ENCODE results near the gene ASTN1.

Gene ASTN1

DNA sequence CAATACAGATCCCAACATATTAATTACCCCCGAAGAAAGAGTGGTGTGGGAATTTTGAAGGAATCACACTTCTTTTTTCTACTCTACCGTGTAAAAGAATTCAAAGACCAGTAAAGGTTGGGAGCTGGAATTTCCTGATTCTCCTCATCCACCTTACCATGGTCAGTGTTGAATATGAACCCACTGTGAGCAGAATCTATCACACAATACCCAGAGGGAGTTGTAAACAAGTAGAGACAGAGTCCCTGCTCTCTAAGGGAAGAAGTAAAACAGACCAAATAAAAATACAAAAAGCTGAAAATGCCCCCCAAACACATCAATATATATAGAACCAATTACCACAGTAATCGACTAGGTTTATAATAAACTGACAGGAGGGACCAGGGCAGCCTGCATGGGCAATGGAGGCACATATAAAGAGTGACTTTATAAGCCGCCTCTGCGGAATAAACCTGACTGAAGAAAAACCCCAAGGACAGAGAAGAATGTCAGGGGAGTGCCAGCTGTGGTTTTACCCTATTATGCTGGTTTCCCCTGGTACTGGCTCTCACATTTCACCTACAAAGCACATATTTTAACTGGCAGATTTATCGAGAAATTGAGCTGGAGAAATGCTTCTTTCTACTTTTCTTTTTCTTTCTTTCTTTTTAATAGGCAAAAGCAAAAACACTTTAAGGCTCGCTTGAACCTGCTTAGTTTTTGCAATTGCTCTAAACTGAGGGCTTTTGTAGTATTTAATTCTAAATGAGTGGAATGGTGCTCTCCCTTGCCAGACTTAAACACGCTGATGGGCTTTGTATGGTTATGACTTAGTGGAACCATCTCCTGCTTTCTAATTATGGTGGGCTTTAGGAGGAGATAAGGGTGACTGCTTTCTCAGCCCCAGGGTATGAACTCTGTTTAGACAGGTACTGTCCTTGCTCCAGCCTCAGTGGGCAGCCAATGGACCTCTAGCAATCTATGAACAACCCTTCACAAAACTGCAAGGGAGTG lies 244.8 kb downstream of the ASTN1 start:
- DNase-seq: no peak

- DNase-seq: no peak
Measured at GRCh38 chr1:176905648-176906047, 258.9 kb downstream of the ASTN1 start.

- DNase-seq: no peak
Measured at GRCh38 chr1:176904057-176904751, 260.3 kb downstream of the ASTN1 start.

GRCh38 chr1:176903474-176903873 lies 261.0 kb downstream of the ASTN1 start:
- DNase-seq: no peak

- DNase-seq: no peak
Measured at GRCh38 chr1:176899321-176899720, 265.2 kb downstream of the ASTN1 start.

DNA sequence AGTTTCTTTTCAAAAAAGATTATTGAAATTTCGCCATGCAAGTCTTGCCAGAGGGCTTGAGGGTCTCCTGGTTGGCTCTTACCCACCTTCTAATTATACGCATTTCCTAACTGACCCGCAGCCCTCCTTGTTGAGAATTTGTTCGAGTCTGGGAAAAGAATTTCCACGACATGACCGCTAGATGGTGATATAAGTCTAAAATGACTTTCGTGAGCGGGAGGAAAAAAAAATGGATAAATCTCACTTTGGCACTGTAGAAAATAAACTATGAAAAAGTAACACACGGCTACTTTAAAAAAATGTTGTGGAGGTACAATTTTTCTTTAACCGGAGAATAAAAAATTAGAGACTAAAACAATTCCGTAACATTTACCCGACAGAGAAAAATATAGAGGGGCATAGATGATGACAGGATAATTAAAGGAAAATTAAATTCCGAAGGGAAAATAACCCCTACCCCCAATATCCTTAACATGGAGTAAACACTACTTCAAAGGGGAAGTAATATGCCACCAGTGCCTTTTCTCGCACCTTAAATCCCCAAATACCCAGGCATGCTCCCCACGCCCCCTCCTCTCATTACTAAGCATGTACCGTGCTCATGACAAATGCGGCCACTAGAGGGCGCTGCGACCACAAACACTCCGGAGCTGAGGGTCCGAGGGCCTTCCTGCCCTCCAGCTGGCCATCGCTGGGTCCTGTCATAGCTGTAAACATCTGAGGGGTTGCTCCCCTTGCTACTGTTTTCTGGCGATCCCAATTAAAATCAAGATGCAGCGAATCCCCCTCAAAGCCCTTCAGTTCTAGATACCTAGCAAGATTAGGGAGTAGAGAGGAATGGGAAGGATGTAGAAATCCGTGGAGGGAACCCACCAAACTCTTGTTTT lies 266.9 kb downstream of the ASTN1 start:
- DNase-seq: peak; percentile 42 to 66

DNA sequence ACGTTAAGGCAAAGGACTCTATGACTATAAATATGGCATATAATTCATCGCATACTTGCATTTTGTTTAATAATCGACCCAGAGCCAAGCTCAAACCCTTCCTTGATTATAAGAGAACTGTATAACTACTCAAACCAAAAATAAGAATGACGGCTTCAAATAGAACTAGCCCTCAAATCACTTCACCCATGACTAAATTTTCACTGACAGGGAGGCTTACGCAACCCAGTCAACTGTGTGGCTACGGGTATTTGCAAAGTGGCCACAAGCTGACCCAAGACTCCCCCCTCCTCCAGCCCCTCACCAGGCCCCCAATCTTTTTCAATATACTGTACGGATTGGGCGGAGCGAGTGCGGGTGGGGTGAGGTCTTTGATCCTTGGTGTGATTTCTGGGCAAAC lies 268.3 kb downstream of the ASTN1 start:
- no peak for DNase-seq

GRCh38 chr1:176894450-176894849 lies 270.1 kb downstream of the ASTN1 start:
- DNase-seq: no peak

DNA sequence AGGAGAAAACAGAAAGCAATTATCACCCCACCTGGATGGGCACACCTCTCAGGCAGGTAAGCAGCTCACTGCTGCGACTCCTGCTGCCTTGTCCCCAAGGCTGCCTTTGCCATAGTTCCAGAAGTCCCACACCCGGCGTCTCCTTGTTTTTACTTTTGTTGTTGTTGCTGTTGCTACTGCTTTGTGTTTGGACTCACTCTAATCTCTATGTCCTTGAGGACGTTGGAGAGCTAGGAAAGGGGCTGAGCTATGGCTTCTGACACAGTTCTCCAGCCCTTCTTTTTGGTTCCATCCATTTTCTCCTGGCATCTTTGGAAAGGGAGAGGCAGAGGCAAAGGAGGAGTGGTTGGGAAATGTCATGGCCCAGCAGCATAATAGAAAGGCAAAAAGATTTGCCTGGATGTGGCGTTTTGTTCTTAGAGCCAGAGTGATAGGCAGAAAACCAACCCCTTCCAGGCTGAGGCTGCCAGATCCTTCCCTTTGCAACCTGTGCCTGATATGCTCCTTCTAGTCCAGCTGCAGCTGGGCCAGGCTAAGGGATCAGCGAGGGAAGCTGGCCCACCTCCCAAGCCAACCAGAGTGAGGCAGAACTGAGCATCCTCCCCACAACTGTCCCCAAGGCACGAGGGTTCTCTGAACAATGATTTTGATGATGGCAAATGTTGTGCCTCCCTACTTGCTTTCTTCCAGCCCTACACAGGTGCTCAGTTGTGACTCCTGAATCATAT lies 270.7 kb downstream of the ASTN1 start:
- DNase-seq: no peak

DNA sequence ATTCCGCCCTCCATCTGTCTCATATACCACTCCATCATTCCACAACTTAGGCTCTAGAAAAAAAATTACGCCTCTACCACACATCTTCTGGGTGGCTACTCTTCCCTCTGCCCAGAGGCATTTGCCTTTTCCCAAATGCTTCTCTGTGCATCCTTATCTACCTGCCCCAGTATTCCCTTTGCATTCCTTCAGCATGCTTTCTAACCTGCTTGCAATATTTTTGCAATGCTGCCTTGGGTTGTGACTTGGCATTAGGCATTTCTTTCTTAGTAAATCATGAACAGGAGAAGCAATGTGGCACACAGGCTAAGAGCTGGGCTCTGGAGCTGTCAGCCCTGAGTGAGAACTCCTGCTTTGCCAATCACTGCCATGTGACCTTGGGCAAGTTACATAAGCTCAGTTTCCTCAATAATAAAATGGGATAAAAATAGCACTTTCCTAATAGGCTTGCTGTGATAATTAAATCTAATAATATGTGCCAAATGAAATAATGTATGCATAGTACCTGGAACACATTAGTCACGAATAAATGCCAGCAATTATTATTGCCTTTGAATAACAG lies 276.0 kb downstream of the ASTN1 start:
- peak in 1 of 2 donors; percentile 11 for DNase-seq

- DNase-seq: no peak
Measured at GRCh38 chr1:176885751-176886150, 278.8 kb downstream of the ASTN1 start.

DNA sequence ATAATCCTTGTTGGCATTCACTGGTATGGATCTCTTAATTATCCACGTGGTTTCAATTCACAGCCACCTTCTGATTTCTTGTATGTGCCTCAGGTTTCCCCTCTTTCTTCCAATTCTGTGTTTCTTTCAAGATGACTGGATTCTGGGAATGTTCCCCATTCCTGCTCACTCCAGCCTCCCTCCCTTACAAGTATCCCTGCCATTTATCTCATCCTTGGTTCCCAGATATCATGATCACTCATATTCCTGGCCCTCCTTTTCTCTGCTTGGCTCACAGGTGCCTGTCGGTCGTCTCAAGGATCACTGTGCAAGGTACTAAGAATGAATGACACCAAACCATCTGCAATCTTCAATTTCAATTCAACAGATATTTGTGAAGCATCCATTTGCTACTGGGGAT lies 279.2 kb downstream of the ASTN1 start:
- no peak for DNase-seq

GRCh38 chr1:176884911-176885310 lies 279.6 kb downstream of the ASTN1 start:
- no peak for DNase-seq

- no peak for DNase-seq
Measured at GRCh38 chr1:176884286-176884685, 280.2 kb downstream of the ASTN1 start.

DNA sequence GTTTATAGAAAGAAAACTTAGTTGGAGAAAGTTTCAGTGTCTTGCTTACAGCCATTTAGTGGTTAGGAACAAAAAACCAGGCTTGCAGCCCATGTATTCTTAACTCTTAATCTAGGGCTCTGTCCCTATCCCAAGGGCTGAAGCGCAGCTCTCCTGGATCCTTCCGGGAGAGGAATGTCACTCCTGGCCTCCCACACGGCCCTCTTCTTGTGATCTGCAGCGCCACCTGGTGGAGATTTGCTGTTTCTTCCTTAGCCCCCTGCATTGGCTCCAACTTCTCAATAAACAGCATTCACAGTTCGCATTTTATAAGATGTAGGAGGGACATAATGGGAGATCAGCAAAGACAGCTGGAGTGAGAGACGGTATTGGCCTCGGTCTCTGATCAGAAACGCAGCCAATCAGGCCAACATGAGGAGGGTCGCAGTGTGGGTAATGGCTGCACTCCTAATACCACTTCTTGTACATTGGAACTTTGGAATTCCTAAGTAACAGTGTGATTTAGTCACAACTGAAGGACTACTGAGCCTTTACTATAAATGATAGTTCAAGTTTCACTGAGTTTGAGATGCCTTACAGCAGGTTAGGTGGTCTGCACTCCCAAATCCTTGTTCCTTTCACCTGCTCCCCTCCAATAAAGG lies 283.4 kb downstream of the ASTN1 start:
- peak; percentile 46 to 52 for DNase-seq

DNA sequence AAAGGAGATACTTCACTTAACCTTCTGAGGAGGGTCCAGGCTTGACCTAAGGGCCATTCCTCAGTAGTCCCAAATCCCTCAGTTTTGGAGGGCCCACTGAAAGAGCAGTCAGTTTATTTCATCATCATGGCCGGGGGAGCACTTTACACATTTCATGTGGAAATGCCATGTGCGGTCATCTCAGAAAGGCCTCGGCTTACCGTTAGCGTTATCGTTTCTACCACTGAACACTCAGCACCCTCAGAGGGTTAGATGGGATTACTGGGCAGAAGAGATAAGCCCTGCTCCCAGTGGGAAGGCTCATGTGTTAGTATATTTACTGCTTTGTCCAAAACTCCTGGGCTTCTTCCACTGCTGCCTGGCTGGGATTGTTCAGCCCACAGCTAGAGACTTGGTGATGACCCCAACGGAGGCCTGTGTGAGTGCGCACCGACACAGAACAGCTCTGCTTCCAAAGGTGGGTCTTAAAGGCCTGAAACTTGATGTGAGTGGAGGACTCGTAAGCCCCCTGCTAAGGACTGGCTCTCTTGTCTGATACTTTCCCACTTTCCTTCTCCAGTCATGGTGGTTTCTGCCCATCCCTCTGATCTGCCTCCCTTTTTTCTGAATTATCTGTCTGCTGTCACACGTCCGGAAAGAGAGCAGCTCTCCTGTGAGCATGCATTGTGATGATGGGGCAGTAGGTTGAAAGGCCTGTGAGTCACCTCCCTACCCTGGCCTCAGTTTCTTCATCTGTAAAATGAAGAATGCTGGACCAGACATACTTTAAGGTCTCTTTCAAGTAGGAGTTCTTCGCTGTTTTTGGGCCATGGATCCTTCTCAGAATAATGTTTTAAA lies 284.5 kb downstream of the ASTN1 start:
- no peak for DNase-seq

GRCh38 chr1:176878750-176879536 lies 285.6 kb downstream of the ASTN1 start:
- DNase-seq: no peak

DNA sequence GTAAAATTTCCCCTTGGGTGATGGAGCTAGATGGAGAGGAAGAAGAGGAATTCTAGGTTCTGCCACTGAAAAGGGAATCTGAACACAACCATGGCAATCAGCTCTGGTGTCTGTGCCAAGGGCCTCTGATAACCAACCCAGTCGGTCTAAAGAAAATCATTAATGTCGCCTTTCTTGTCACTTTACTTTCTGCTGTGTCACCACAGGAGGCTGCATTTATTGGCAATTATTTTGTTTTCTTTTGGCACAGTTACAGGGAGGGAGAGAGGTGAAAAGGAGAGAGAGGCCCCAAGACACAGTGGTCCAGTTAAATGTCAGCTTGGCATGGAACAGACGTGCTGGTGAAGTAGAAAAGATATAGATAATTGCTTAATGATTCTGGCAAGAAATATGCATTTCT lies 287.0 kb downstream of the ASTN1 start:
- no peak for DNase-seq

GRCh38 chr1:176876966-176877515 lies 287.5 kb downstream of the ASTN1 start:
- no peak for DNase-seq
